G401.6 (cell line): ENCODE data around the gene TLCD1.
A peak's percentile ranks its signal among the peaks of the same experiment; 100 is the strongest.
"Not testable (repeated sequence)": the region's sequence is repeated elsewhere in the genome, so short reads cannot be mapped to it uniquely, and the experiment has no call there.

ENCODE experiments used
- FAIRE-seq: peaks from 2 replicates; lab custom pipeline; 2012; peaks lifted over from hg19 to GRCh38; lab: Jason Lieb, UNC

Gene TLCD1

DNA sequence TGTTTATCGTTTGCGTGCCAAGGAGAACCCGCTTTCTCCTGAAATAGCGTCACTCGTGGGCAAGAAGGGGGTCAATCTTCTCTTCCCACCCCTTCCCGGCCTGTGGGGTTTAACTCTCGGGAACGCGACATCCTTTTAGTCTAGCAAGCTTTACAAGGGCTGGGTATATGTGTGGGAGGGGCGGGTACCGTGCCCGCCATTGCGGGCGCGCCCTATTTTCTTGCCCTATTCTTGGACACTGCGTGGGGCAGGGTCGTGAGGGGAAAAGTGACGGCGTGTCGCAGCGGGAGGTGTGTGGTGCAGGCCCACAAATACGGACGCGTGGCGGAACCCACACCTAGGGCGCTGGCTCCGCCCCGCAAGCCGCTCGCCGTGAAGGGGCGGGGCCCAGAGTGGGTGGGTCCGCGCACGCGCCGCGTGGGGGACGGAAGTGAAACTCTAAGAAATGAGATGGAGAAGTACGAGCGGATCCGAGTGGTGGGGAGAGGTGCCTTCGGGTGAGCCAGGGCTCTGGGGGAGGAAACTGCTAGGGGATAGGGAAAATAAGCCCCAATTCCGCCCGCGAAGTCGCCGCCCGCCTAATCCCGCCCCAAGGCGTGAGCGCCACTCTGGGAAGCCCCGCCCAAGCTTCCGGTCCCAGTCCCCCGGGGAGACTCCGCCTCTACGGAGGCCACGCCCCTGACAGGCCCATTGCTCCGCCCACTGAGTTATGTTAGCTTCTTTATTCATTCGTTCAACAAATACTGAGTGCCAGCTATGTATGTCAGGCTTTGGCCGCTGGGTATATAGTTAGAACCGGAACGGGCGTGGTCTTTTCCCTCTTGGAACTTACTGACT lies 2.5 kb upstream of the TLCD1 start, which contains the start of gene NEK8:
NEK8 (plus strand) TSS at position 425 of the 837 bp plus-strand sequence; CDS start at position 451, 26 bp downstream.
- FAIRE-seq = peak; percentile 39

DNA sequence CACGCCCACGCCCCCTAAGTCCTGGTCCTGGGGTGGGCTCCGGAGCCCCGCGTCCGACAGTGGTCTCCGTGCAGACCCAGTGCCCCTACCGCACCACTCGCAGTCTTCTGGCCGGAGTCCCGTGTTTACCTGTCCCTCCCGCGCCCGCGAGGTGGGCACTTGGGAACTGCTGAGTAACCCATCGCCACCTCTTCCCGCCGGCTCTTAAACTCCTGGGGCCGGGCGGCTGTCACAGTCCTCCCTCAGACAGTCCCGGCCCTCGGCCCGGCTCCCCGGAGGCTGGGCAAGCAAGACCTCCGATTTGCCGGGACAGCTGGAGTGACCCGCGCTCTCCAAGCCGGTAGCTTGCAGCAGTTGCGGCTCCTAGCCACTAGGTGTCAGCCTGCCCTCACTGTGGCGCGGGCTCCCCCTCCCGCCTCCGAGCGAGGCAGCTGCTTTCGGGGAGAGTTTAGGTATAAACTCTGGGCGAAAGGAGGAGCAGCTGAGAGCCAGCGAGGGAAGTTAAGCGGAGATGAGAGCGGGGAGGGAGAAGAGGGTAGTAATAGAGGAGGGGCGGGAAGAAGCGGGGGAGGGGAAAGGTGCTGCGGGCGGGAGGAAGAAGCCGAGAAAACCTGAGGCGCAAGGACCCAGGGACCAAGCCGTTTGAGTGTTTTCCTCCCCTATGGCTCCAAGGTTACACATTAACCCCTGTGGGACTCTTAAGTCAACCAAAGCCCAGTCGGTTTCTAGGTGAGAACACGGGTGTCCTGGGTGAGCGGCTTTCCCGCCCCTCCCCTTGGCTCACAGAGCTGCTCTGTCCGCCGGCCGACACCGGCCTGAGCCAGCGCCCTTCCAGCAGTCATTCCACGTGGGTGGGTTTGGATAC lies 826 bp upstream of the TLCD1 start:
- FAIRE-seq = peak; percentile 91

DNA sequence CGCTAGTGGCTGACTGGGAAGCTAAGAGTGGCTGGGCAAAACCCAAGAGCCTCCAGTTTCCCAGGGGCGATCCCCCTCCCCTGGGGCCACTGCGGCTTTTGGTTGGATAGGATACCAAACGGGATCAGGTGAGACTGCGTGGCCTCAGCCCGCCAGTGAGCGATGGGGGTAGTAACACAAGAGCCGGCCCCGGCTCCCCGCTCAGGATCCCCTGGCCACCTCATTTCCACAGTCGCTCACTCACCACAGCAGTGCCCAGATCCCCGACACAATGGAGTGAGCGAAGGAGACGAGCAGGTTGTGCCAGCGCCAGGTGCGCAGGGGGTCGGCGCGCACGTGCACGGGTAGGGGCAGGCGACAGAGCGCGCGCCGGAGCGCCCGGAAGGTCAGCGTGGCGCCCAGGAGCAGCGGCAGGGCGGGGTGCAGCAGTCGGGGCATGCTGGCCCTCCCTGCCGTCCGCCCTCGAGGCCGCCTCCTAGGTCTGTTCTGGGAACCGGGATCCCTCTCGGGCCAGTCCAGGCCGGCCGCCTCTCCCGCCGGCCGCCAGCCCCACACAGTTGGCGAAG lies 290 bp downstream of the TLCD1 start:
- no peak for FAIRE-seq

DNA sequence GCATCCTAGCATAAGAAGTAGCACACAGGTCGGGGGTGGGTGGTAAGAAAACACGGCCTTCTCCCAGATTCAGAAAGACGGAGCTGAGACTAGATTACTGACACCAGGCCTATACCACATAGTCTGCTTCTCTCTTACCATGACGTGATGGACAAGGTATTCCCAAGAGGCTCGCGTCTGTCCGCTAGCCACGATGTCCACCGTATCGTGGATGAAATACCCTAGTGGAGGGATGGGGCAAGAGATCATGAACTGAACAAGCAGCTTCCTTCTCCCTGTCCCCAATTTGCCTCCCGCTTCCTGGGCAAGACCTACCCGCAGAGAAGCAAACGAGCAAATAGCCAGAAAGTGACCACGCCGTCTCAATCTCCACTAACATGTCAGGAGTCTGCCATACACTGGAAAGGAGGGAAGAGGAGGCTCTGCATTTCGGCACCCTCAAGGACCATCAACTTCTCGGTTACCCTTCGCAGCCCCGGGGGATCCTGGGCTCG lies 820 bp downstream of the TLCD1 start:
- FAIRE-seq = peak; percentile 92

DNA sequence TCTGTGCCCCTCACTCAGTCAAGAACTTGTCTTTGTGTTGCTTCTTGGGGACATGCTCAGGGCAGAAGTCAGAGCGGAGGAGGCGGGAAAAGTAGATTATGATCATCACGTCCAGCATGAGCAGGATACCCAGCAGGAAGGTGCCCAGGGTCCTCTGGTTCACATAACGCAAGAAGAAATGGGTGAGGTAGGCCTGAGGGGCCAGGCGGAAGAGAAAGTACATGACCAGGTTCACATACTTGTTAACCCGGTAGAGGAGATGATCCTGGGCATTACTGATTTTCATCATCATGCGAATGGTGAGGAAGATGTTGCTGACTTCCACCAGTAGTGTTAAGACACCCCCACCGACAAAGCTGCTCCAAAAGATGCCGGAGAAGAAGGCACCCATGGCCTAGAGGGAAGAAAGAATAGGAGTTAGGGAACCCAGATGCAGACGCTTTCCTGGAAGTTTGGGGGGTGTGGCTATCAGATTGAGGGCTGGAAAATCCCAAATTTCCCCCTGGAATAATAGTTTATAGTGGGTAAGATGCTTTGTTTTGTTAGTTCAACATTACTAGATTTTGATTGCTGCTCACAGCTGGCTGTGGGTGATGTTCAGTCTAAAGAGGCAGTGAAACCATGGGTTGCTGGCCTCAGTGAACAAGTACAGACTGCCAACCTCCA lies 1.4 kb downstream of the TLCD1 start:
- no peak for FAIRE-seq

DNA sequence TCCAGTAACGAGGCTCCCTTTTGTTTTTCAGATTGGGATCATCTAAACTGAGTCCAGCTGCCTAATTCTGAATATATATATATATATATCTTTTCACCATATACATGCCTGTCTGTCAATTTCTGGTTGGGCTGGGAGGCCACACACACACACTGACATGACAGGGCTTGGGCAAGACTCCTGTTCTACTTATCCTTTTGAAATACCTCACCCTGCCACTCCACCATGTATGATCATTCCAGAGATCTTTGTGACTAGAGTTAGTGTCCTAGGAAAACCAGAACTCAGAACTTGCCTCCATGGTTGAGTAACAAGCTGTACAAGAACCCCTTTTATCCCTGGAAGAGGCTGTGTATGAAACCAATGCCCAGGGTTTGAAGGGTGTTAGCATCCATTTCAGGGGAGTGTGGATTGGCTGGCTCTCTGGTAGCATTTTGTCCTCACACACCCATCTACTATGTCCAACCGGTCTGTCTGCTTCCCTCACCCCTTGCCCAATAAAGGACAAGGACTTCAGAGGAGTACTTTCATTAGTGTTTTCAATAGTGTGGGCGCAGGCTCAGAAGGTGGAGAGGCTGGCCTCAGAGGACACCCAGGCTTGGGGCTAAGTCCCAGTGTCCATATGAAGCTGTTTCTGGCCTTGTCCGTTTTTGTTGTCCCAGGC lies 2.1 kb downstream of the TLCD1 start:
- not testable (repeated sequence) for FAIRE-seq

DNA sequence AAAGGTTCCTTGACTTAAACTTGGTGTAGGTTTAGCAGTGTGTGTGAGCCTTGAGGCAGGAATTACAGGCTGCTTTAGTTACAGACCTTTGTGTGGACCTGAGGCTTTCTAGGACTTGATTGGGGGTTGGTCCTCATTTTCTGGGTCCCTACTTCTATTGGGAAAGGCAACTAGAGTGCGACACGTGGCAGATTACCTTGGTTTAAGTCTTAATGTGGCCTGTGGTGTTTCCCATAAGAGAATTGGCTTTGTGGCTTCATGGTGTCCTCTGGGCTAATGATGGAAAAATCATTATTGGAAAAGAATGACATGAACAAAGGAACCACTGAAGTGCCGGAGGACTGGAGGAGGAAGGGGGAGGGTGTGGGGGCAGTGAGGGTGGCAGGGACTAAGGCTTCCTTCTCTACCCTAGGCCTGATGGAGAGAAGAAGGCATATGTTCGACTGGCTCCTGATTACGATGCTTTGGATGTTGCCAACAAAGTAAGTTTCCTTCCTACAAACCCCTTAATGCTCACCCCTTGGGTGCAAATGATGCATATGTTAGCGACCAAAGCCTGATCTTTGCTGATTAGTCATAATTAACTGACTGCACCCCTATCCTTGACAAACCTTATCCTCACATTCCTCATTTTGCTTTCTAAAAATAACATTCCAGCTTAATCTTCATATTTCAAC lies 2.7 kb downstream of the TLCD1 start:
- no peak for FAIRE-seq

DNA sequence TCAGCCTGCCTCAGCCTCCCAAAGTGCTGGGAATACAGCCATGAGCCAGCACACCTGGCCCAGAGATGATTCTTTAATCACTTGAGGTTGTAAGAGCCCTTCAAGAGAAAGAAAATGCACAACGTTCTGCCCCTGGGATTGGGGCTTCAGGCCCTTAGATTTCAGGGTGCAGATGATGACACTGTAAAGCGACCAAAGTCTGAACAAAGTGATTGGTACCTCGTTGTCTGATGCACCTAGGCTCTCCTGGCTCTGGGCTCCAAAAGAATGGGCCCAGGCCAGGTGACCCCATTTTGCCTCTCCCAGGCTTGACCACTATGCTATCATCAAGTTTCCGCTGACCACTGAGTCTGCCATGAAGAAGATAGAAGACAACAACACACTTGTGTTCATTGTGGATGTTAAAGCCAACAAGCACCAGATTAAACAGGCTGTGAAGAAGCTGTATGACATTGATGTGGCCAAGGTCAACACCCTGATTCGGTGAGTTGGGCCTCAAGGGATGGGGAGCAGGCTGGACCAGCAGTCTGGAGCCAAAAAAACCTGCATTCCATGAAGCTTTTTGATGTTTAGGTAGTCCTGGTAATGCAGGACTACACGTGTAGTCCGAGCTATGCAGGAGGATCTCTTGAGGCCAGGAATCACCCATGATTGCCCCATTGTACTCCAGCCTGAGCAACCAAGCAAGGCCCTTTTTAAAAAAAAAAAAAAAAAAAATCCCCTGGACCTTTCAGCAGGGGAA lies 3.4 kb downstream of the TLCD1 start:
- no peak for FAIRE-seq

DNA sequence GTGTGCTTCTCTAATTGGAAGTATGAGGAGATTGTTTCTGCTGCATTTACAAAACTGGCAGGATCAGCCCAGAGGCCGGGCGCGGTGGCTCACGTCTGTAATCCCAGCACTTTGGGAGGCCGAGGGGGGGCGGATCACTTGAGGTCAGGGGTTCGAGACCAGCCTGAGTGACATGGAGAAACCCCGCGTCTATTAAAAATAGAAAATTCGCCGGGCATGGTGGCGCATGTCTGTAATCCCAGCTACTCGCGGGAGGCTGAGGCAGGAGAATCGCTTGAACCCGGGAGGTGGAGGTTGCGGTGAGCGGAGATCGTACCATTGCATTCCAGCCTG lies 5.1 kb downstream of the TLCD1 start:
- not testable (repeated sequence) for FAIRE-seq

DNA sequence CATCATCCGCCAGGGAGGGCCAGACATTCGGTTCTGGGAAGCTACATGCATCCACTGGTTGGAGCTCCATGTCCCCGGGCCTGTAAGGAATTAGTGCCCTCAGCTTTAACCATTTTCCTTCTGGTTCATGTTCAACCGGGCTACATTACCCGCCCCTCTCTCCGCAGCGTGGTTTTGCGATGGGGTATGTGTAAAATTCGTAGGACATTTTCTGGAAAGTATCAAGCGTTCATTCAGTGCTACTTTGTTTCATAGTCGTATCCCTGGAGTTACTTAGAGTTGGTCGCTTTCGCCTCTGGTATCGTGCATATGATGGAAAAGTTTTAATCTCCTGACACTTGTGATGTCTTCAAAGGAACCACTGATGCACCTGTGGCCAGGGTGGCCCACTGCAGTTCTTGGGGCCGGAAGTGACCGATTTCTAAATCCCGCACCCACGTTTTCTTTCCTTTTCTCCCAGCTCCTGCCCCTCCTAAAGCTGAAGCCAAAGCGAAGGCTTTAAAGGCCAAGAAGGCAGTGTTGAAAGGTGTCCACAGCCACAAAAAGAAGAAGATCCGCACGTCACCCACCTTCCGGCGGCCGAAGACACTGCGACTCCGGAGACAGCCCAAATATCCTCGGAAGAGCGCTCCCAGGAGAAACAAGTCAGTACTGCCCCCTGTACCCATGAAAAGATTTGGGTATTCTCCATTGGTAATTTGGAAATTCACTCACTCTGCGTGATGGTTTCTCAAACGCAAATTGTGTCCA lies 5.6 kb downstream of the TLCD1 start:
- FAIRE-seq = no peak

DNA sequence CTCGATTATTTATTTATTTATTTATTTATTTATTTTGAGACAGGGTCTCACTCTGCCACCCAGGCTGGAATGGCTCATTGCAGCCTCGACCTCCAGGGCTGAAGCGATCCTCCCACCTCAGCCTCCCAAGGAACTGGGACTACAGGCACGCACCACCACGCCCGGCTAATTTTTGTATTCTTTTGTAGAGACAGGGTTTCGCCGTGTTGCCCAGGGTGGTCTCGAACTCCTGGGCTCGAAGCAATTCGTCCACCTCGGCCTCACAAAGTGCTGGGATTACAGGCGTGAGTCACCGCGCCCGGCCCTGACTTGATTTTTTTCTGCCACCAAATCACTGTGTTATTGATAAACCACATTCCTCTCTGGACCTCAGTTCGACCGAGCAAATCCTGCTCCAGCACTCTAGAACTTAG lies 7.0 kb downstream of the TLCD1 start:
- no peak for FAIRE-seq

DNA sequence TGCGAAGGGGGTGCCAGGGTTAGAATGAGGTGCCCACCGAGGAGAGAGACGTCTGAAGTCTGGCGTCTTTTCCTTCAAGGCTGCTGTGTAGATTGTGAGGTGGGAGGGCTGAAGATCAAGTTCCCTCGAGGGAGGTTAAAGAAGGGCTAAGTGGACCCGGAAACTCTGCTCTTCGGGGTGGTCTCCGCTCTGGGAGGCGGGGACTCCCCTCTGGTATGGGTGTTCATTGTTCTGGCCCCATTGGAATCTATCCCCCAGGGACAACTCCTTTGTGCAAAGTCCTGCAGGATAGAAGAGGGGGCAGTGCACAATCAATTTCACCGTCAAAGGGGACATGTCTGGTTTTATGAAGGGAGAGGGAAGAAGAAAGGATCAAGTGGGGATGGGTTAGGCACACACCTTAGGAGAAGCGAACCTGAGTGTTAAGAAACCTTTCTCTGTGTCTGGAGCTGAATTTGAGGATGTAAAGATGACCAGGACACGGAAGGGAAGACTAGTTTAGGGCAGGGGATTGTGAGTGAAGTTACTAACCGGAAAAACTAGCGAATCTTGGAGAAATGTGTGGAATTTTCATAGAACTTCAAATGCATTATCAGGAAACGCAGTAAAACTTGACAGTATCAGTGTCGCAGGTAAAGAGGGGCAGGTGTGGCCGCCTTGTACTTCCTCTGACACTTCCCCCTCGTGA lies 7.6 kb downstream of the TLCD1 start:
- FAIRE-seq = no peak

DNA sequence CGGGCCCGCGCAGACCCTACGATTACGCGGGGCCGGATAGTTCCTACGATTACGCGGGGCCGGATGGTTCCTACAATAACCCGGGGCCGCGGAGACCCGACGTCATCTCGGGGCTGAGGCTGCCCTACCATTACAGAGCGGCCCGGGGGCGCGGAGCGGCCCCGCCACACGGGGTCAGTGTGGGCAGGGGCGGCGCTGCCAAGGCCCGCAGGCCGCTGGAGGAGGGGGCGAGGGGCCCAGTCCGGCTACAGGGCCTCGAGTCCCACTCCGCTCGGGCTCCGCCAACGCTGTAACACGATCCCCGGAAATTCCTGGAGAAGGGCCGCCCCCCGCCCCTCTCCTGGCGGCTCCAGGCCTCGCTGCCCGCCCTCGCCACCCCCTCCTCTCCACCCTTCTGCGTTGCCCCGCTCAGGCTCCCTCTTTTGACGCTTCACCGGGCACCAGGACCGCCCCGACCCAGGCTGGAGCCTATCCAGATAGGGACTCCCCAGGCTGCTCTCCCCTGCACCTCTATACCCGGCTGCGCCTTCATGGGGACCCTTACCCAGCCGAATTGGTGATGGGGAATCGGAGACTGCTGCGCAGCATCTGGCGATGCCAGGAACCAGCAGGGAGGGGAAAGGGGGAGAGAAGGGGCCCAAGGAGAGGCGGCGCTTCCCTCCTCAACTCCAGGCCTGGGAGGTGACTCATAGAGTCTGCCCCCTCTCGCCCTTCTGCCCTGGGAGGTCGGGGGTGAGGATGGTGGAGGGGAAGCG lies 8.3 kb downstream of the TLCD1 start, which contains the start of gene RAB34:
RAB34 (minus strand) TSS at position 291 of the 755 bp plus-strand sequence. CDS start 602 bp downstream, outside the sequence.
- FAIRE-seq = no peak

DNA sequence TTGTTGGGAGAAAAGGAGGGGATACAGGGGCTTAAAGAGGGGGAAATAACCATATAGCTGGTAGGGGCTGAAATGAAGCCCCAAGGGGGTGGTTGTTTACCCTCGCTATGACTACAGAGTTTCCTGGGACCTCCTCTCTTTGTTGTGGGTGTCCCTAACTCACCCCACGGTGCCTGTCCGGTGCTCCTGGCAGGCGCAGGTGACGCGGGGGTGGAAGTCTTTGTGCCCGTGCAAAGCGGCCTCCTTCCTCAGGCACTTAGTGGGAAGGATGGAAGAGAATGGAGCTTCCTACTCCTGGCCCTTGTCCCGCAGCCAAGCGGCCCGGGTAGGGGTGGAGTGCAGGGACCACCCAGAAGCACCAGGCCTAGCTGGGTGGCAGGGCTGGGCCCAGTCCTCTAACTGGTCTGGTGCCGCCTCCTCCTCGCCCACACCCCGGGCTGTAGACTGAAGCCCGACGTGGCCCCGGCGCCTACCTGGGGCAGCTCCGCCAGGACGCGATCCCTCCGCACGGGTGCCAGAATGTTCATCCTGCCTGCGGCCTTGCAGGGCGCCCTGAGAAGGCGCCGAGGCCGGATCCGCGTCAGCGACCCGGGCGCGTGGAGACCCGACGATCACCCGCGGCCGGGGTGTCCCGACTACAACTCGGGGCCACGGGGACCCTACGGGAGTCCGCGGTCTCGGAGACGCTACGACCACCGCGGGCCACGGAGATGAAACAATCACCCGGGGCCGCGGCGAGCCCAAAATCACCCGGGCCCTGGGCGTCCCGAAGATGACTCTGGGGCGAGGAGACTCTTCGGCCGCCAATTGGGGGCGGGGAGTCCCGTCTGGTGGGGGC lies 9.1 kb downstream of the TLCD1 start:
- no peak for FAIRE-seq

DNA sequence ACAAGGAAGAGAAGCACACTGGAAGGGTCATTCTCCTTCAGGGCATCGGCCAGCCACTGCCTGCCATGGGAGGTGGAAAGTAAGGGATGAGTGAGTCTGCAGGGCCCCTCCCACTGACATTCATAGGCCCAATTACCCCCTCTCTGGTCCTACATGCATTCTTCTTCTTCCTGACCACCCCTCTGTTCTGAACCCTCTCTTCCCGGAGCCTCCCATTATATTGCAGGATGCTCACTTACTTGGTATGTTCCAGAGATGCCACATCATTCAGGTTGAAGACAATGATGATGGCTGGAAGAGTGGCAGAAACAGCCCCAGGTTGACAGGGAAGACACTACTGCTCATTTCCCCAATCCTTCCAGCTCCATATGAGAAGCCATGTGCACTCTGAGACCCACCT lies 10.8 kb downstream of the TLCD1 start:
- FAIRE-seq = no peak

DNA sequence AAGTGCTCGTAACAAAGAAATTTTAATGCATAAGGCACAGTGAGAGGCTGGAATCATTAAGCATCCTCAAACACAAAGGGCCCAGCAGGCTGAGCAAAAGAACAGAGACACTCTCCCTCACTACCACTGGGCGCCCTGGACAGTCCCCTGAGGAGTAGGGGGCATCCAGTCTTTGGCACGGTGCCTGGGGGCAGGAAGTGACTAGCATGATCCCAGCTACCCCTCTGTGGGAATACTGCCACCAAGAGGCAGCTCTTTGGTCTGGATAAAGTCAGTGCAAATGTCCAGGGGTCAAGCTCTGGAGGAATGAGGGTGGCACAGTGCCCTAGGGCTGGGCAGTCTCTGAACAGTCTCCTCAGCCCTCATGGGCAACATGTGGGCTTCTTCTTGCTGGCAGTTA lies 11.8 kb downstream of the TLCD1 start:
- no peak for FAIRE-seq

DNA sequence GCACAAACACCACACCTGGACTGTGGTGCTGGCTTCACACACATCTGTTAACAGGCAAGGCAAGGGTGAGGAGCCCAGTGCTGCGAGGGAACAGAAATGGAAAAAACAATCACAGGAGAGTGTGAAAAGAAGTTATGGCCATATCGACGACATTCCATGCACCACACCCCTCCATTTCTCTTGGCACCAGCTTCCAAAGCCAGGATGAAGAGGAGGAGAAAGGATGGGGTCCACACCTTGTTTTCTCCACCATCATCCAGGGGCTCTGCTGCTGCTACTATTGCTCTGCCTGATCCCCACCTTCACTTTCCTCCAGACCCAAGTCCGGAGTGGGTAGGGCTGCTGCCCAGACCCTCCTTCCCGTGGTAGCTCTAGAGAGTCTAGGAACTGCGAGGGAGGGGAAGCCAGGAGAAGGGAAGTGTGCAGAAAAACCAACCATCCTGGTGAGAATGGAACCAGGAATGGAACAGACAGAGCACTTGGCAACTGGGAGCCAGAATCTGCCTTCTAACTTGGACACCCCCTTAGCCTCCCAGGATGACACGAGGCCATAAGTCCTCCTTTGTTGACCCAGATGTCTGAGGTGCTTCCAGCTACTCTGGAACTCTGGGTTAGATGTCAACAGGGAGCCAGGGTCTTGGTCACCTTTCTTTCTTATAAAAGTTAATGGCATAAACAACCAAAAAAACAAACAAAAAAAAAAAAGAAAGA lies 13.2 kb downstream of the TLCD1 start:
- no peak for FAIRE-seq
